Breast epithelium (tissue), 4 donors: ENCODE results near the gene CFAP46. TPM values are rescaled to one million over a fixed set of nuclear protein-coding genes. Genes with fewer than 3 reads are reported as not detected.
A peak's percentile ranks its signal among the peaks of the same experiment; 100 is the strongest.

Experiments used
- DNase-seq, 2 donors: peaks; one replicate each; pipeline ENCODE4 v3.0.0-alpha.2; 2019; ENCODE audit warnings: low spot score in 2 of 2
- H3K27ac ChIP-seq, 2 donors: fragments of 200-600 bp; sonication (generic) in 1 of 2; one replicate each; pipeline ENCODE4 v1.5.1; 2016 to 2019; ENCODE audit warnings: mild to moderate bottlenecking in 1 of 2
- H3K27me3 ChIP-seq, 2 donors: fragments of 200-600 bp; sonication (generic) in 1 of 2; one replicate each; pipeline versions ENCODE4 v1.5.1 to v1.6.0; 2017 to 2019; ENCODE audit warnings: control low read depth in 1 of 2, mild to moderate bottlenecking in 1 of 2
- H3K36me3 ChIP-seq: fragments of 200-600 bp; one replicate; pipeline ENCODE4 v1.5.1; 2019
- H3K4me1 ChIP-seq, 2 donors: fragments of 200-600 bp; sonication (generic); one replicate each; pipeline ENCODE4 v1.5.1; 2016 to 2019; ENCODE audit warnings: control low read depth in 1 of 2
- H3K4me3 ChIP-seq, 3 donors: fragments of 200-600 bp; sonication (generic); 1 replicate in 2 of 3; 2 replicates in 1 of 3; pipeline ENCODE4 v1.5.1; 2016 to 2019; ENCODE audit warnings: mild to moderate bottlenecking in 3 of 3, moderate library complexity in 2 of 3
- H3K9me3 ChIP-seq, 2 donors: fragments of 200-600 bp; sonication (generic) in 1 of 2; one replicate each; pipeline ENCODE4 v1.5.1; 2016 to 2019; ENCODE audit warnings: control low read depth in 1 of 2
- CTCF ChIP-seq, 3 donors: fragments of 450-650 bp; IDR thresholded peaks; one replicate each; pipeline ENCODE4 v1.5.1; 2016 to 2017; ENCODE audit warnings: antibody characterized with exemption in 3 of 3, mild to moderate bottlenecking in 3 of 3, moderate library complexity in 3 of 3
- POLR2A ChIP-seq: fragments of 450-650 bp; IDR thresholded peaks from one replicate; pipeline ENCODE4 v1.6.1; 2016; ENCODE audit warnings: antibody characterized with exemption, mild to moderate bottlenecking, moderate library complexity
- POLR2AphosphoS5 ChIP-seq, 3 donors: sonication (generic); formaldehyde crosslinking; IDR thresholded peaks; one replicate each; pipeline ENCODE4 v1.6.1; 2017; ENCODE audit warnings: antibody characterized with exemption in 3 of 3
- intact Hi-C: fragments of 100-400 bp; cut with DNase I; formaldehyde crosslinking; loops from one replicate; pipeline ENCODE4 v1.15.1; 2023; ENCODE audit warnings: low total_unique reads
- total RNA-seq, 3 donors: library from RNA; depleted of rRNA; stranded (reverse); fragments of >200 nt; gene quantifications; one replicate each; pipeline ENCODE4 v1.1.0, GENCODE V29; 2016

The CFAP46 gene
- total RNA-seq, 3 donors from 2014 or later = 0.16 to 0.73 (median 0.66) TPM

- TF ChIP-seq POLR2A (no peak), POLR2AphosphoS5 (IDR thresholded peaks at IDR 0.05) (no peak), CTCF (IDR thresholded peaks at IDR 0.05) (no peak)
- H3K27ac ChIP-seq = no peak overlapping the region
- H3K36me3 ChIP-seq = no peaks in the 10 kb centered on the region
- DNase-seq = no peak
- intact Hi-C loops = no loop called here
- H3K4me1 ChIP-seq = no peaks in the 10 kb centered on the region
- no peaks in the 10 kb centered on the region for H3K9me3 ChIP-seq
- peaks cover 6 to 81% of the 10 kb centered on the region in 2 donors for H3K27me3 ChIP-seq
- H3K4me3 ChIP-seq = no peak overlapping the region
Observed at GRCh38 chr10:132790934-132791829, 151.2 kb downstream of the CFAP46 start.

- no peak overlapping the region for H3K4me3 ChIP-seq
- TF ChIP-seq POLR2AphosphoS5 (IDR thresholded peaks at IDR 0.05) (no peak), CTCF (IDR thresholded peaks at IDR 0.05) (no peak), POLR2A (no peak)
- no peaks in the 10 kb centered on the region for H3K9me3 ChIP-seq
- H3K4me1 ChIP-seq = no peaks in the 10 kb centered on the region
- no peaks in the 10 kb centered on the region for H3K36me3 ChIP-seq
- peaks cover 6 to 85% of the 10 kb centered on the region in 2 donors for H3K27me3 ChIP-seq
- no peak for DNase-seq
- no peak overlapping the region for H3K27ac ChIP-seq
- intact Hi-C loops = no loop called here
Observed at GRCh38 chr10:132790470-132790869, 151.9 kb downstream of the CFAP46 start.

GRCh38 chr10:132789659-132790148 lies 152.7 kb downstream of the CFAP46 start:
- TF ChIP-seq POLR2AphosphoS5 (IDR thresholded peaks at IDR 0.05) = no peak
- TF ChIP-seq POLR2A = no peak
- TF ChIP-seq CTCF (IDR thresholded peaks at IDR 0.05) = no peak
- DNase-seq = no peak
- Histone ChIP-seq H3K9me3 (peaks cover 1 to 4% of the 10 kb centered on the region in 2 donors), H3K27me3 (peaks cover 6 to 88% of the 10 kb centered on the region in 2 donors), H3K36me3 (no peaks in the 10 kb centered on the region), H3K27ac (no peak overlapping the region), H3K4me3 (no peak overlapping the region), H3K4me1 (no peaks in the 10 kb centered on the region)
- intact Hi-C loops = no loop called here

- no peak overlapping the region for H3K4me3 ChIP-seq
- no peaks in the 10 kb centered on the region for H3K36me3 ChIP-seq
- no peak overlapping the region for H3K27ac ChIP-seq
- H3K9me3 ChIP-seq = peaks cover 10 to 13% of the 10 kb centered on the region in 2 donors
- no peaks in the 10 kb centered on the region for H3K4me1 ChIP-seq
- H3K27me3 ChIP-seq = peaks cover 6 to 88% of the 10 kb centered on the region in 2 donors
- no peak for TF ChIP-seq CTCF (IDR thresholded peaks at IDR 0.05)
- no peak for TF ChIP-seq POLR2A
- TF ChIP-seq POLR2AphosphoS5 (IDR thresholded peaks at IDR 0.05) = no peak
- intact Hi-C loops = no loop called here
- no peak for DNase-seq
Observed at GRCh38 chr10:132788831-132789219, 153.5 kb downstream of the CFAP46 start.

- Histone ChIP-seq H3K9me3 (peaks cover 13% of the 10 kb centered on the region in 2 donors), H3K4me1 (no peaks in the 10 kb centered on the region), H3K36me3 (no peaks in the 10 kb centered on the region), H3K27me3 (peaks cover 6 to 88% of the 10 kb centered on the region in 2 donors), H3K27ac (no peak overlapping the region), H3K4me3 (peak overlapping the region in 1 of 3 donors; percentile 29)
- no peak for DNase-seq
- no peak for TF ChIP-seq POLR2AphosphoS5 (IDR thresholded peaks at IDR 0.05)
- no peak for TF ChIP-seq CTCF (IDR thresholded peaks at IDR 0.05)
- no peak for TF ChIP-seq POLR2A
- intact Hi-C loops = no loop called here
Observed at GRCh38 chr10:132788180-132788830, 154.1 kb downstream of the CFAP46 start.
